Uterus (tissue), 2 donors: ENCODE data around the gene ANKRD36C.
"Not testable (repeated sequence)": the region's sequence is repeated elsewhere in the genome, so short reads cannot be mapped to it uniquely, and the experiment has no call there.

Source experiments
- POLR2A ChIP-seq, 2 donors: fragments of 450-650 bp; IDR thresholded peaks; one replicate each; pipeline ENCODE4 v1.6.1; 2016; ENCODE audit warnings: antibody characterized with exemption in 2 of 2, mild to moderate bottlenecking in 1 of 2, moderate library complexity in 1 of 2
- TF ChIP-seq, protein P1 (sequence below), 4 experiments: fragments of 200-600 bp in 2 of 4; fragments of 450-650 bp in 2 of 4; sonication (generic) in 2 of 4; IDR thresholded peaks; one replicate each; pipeline ENCODE4 v1.5.1; 2016 to 2019; ENCODE audit warnings: antibody characterized with exemption in 4 of 4, mild to moderate bottlenecking in 2 of 4, moderate library complexity in 1 of 4

DNA sequence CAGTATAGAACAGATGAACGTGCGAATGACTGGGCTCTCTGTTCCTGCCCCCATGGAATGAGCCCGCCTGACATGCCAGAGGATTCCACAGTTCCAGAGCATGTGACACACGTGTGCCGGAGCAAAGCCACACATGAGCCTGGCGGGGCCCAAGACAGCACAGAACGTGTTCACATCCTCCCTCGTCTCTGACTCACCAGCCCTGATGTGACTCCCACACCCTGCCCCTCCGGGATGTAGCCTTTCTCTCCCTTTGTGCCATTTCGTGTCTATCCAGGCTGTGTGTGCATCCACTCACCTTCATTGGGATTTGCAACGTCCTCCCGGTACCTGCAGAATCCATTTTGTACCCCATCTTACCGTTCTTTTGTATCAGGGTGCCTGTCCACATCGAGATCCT is 43.9 kb upstream of the ANKRD36C start:
- TF ChIP-seq, protein P1, sequence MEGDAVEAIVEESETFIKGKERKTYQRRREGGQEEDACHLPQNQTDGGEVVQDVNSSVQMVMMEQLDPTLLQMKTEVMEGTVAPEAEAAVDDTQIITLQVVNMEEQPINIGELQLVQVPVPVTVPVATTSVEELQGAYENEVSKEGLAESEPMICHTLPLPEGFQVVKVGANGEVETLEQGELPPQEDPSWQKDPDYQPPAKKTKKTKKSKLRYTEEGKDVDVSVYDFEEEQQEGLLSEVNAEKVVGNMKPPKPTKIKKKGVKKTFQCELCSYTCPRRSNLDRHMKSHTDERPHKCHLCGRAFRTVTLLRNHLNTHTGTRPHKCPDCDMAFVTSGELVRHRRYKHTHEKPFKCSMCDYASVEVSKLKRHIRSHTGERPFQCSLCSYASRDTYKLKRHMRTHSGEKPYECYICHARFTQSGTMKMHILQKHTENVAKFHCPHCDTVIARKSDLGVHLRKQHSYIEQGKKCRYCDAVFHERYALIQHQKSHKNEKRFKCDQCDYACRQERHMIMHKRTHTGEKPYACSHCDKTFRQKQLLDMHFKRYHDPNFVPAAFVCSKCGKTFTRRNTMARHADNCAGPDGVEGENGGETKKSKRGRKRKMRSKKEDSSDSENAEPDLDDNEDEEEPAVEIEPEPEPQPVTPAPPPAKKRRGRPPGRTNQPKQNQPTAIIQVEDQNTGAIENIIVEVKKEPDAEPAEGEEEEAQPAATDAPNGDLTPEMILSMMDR (IDR thresholded peaks at IDR 0.05) = not testable (repeated sequence)
- not testable (repeated sequence) for TF ChIP-seq POLR2A (IDR thresholded peaks at IDR 0.05)
